Ishikawa (cell line): ENCODE measurements around the gene UGDH.

Experiments used
- CEBPB ChIP-seq: IDR thresholded peaks from 2 replicates; pipeline ENCODE4 v1.6.1; 2012
- CREB1 ChIP-seq: IDR thresholded peaks from 2 replicates; pipeline ENCODE4 v1.6.1; 2012; ENCODE audit warnings: low read depth
- EGR1 ChIP-seq: IDR thresholded peaks from 2 replicates; pipeline ENCODE4 v1.6.1; 2012
- EP300 ChIP-seq: IDR thresholded peaks from 2 replicates; pipeline ENCODE4 v1.6.1; 2012; ENCODE audit warnings: borderline replicate concordance
- FOXM1 ChIP-seq: IDR thresholded peaks from 2 replicates; pipeline ENCODE4 v1.6.1; 2012; ENCODE audit warnings: low read depth, borderline replicate concordance
- MAX ChIP-seq: IDR thresholded peaks from 2 replicates; pipeline ENCODE4 v1.6.1; 2012
- NFIC ChIP-seq: IDR thresholded peaks from 2 replicates; pipeline ENCODE4 v1.6.1; 2012
- RAD21 ChIP-seq: IDR thresholded peaks from 2 replicates; pipeline ENCODE4 v1.6.1; 2012; ENCODE audit warnings: low read depth
- REST ChIP-seq: IDR thresholded peaks from 2 replicates; pipeline ENCODE4 v1.6.1; 2012; ENCODE audit warnings: low read depth, mild to moderate bottlenecking
- TAF1 ChIP-seq: IDR thresholded peaks from 2 replicates; pipeline ENCODE4 v1.6.1; 2012; ENCODE audit warnings: low read depth, mild to moderate bottlenecking
- TCF12 ChIP-seq: IDR thresholded peaks from 2 replicates; pipeline ENCODE4 v1.6.1; 2012; ENCODE audit warnings: low read depth
- TEAD4 ChIP-seq: IDR thresholded peaks from 2 replicates; pipeline ENCODE4 v1.6.1; 2012
- USF1 ChIP-seq: IDR thresholded peaks from 2 replicates; pipeline ENCODE4 v1.6.1; 2012
- YY1 ChIP-seq: IDR thresholded peaks from 2 replicates; pipeline ENCODE4 v1.6.1; 2012; ENCODE audit warnings: low read depth
- ZBTB7A ChIP-seq: IDR thresholded peaks from 2 replicates; pipeline ENCODE4 v1.6.1; 2012; ENCODE audit warnings: low read depth

Gene UGDH

GRCh38 chr4:39569209-39569608 is 42.0 kb upstream of the UGDH start:
- TF ChIP-seq RAD21 (no peak), USF1 (no peak), TAF1 (no peak)

GRCh38 chr4:39568805-39569204 is 41.6 kb upstream of the UGDH start:
- TF ChIP-seq EP300 (no peak), REST (no peak), CEBPB (no peak), FOXM1 (no peak), CREB1 (no peak), ZBTB7A (no peak), EGR1 (no peak), TAF1 (no peak), MAX (no peak), TEAD4 (no peak), NFIC (no peak), YY1 (no peak)

- TF ChIP-seq EGR1 = no peak
- no peak for TF ChIP-seq REST
- no peak for TF ChIP-seq TAF1
- TF ChIP-seq RAD21 = no peak
- no peak for TF ChIP-seq TEAD4
- no peak for TF ChIP-seq YY1
- no peak for TF ChIP-seq ZBTB7A
- TF ChIP-seq MAX = no peak
- TF ChIP-seq NFIC = no peak
- TF ChIP-seq USF1 = no peak
- no peak for TF ChIP-seq CREB1
- no peak for TF ChIP-seq TCF12
- TF ChIP-seq CEBPB = no peak
- TF ChIP-seq FOXM1 = no peak
- no peak for TF ChIP-seq EP300
Measured at GRCh38 chr4:39565878-39566600, 38.8 kb upstream of the UGDH start.

- TF ChIP-seq RAD21 (no peak), YY1 (no peak), EP300 (no peak), FOXM1 (no peak), TEAD4 (no peak), TCF12 (no peak), EGR1 (no peak), REST (no peak), MAX (no peak), USF1 (no peak), CREB1 (no peak), NFIC (no peak), TAF1 (no peak), CEBPB (no peak), ZBTB7A (no peak)
Measured at GRCh38 chr4:39563346-39563847, 36.2 kb upstream of the UGDH start.
